ENCODE measurements around the gene SEC11A.

- no peak for TF ChIP-seq CTCF (IDR thresholded peaks at IDR 0.05; ENCODE audit: low read depth, low read length, poor library complexity, severe bottlenecking)
- no peak for TF ChIP-seq EZH2phosphoT487 (IDR thresholded peaks at IDR 0.05; ENCODE audit: borderline replicate concordance, low read length)
These were observed 77.8 kb downstream of the SEC11A start for GRCh38 chr15:84638103-84638502.

Measured in DOHH2 (cell line).